LNCaP clone FGC (cell line): ENCODE results near the gene COLQ.

Experiments
- DNase-seq: peaks from one replicate; pipeline ENCODE4 v3.0.0-alpha.2; 2011; ENCODE audit warnings: low read depth
- H3K4me3 ChIP-seq: 2 replicates; pipeline ENCODE4 v1.5.1; 2011; ENCODE audit warnings: mild to moderate bottlenecking, low read depth, low read length, control low read depth
- CTCF ChIP-seq: IDR thresholded peaks from 2 replicates; pipeline ENCODE4 v1.5.1; 2012; ENCODE audit warnings: mild to moderate bottlenecking; ENCODE audit not compliant: control insufficient read depth, insufficient read depth; ENCODE audit errors: extremely low read depth

Gene COLQ

DNA sequence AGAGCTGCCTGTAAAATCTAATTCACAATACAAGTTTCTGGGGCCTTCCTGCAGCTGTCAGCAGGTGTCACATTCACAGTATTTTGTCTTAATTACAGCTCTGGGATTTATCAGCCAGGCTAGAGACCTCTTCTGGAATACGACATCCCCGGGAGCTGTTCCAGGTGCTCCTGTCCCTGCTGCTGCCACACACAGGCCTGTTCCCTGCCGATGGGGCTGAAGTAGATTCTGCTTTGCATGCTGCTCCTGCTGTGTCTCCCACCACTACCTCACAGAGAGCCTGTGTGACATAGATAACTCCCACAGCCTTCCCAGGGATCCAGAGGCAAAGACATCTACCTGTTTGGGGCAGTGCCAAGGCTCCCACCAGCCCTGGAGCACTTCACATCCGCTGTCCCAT lies 20.4 kb downstream of the COLQ start:
- DNase-seq, result no peak
- TF ChIP-seq CTCF, result no peak
- H3K4me3 ChIP-seq, result no peak overlapping the region

DNA sequence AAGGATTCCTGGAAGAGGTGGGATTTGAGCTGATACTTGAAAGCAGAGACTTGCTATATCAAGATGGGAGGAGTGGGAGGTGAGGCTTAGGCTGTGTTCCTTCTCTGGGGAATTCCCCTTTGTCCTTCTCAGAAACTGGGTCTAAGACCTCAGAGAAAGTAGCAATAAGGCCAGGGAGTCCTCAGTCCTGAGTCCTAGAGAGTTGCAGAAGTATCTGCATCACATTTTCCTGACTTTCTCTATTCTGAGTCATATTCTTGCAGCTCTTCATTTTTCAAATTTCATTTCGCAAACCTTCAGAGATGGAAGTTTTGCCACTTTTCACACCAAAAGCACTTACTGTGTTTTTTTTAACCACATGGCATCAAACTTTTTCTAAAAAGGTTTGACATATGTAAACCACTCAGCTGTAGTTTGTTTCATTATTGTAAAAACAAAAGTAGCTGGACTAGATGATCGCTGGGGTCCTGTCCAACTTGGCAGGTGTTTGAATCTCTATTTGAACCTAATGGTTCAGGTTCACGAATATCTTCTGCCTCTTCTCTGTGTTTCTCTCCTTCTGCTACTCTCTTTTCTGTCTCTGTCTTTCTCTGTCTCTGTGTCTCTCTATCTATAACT lies 21.3 kb downstream of the COLQ start:
- H3K4me3 ChIP-seq, result no peak overlapping the region
- no peak for DNase-seq
- no peak for TF ChIP-seq CTCF

GRCh38 chr3:15499536-15499935 lies 22.0 kb downstream of the COLQ start:
- TF ChIP-seq CTCF, result no peak
- DNase-seq, result no peak
- H3K4me3 ChIP-seq, result no peak overlapping the region

DNA sequence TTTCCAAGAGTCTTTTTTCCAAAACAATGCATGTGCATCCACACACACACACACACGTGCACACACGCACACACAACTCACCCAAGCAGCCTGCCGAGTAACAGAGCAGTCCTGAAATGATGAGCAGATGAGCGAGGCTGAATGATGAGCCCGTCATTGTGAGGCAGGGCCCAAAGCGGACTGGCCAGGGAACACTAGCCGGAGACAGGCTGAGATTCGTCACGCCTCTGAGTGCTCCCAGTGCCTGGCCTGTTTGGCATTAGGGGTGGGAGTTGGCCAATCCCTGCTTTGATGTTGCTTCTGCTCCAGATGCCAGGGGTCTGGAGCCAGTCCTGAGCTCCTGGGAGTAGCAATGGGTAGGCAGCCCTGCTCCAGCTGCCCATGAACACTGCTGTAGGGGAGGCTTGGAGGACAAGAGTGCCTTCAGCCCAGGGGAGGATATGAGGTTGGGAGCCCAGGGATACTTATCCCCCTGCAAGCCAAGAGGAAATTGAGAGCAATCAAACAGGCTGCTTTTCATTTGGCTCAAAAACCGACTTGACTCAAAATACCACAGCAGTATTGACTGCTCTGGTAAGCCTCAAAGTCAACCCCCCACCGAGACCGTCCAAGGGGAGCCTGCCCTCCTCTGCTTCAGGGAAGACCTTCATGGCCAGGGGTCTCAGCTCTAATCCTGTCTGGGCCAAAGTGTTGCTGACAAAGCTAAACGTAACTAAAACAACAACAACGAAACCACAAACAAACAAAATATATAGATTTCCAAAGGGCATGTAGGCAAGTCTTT lies 22.9 kb downstream of the COLQ start:
- no peak overlapping the region for H3K4me3 ChIP-seq
- TF ChIP-seq CTCF, result no peak
- DNase-seq, result no peak

- no peak for TF ChIP-seq CTCF
- H3K4me3 ChIP-seq, result no peak overlapping the region
Measured at GRCh38 chr3:15497964-15498363, 23.5 kb downstream of the COLQ start.

DNA sequence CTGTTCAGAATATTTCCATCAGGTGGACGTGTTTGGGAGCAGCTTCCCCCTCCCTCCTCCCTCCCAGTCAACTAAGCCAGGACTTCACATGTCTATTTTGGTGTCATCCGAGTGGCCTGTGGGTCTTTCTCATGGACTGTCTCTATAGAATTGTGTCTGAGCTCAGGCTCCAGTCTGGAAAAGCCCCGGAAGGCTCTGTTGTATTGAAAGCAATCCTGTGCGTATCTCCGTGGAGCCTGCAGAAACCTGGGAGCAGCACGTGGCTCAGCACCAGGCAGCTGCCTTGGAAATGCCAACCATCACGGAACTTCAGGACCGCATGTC lies 25.2 kb downstream of the COLQ start:
- H3K4me3 ChIP-seq, result no peak overlapping the region
- no peak for TF ChIP-seq CTCF
- no peak for DNase-seq

More at GRCh38 chr3:15497964-15498363, 23.5 kb downstream of the COLQ start:
- DNase-seq, result no peak
